ENCODE measurements around the gene ZSWIM8. TPM values are rescaled to one million over a fixed set of nuclear protein-coding genes. Genes with fewer than 3 reads are reported as not detected.
"Not testable (repeated sequence)": the region's sequence is repeated elsewhere in the genome, so short reads cannot be mapped to it uniquely, and the experiment has no call there.

ZSWIM8 gene
- total RNA-seq, 1 experiment from 2014 or later = 47.9 TPM

- DNase-seq (ENCODE audit: low spot score) = no peak
These were observed 29.0 kb downstream of the ZSWIM8 start for GRCh38 chr10:73814276-73814895.

GRCh38 chr10:73814896-73815718 lies 29.7 kb downstream of the ZSWIM8 start:
- DNase-seq (ENCODE audit: low spot score) = no peak

GRCh38 chr10:73815719-73816030 lies 30.3 kb downstream of the ZSWIM8 start:
- no peak for DNase-seq (ENCODE audit: low spot score)

- DNase-seq (ENCODE audit: low spot score) = peak; percentile 46
These were observed 31.7 kb downstream of the ZSWIM8 start for GRCh38 chr10:73816917-73817729.

- DNase-seq (ENCODE audit: low spot score) = no peak
These were observed 32.4 kb downstream of the ZSWIM8 start for GRCh38 chr10:73817826-73818225.

- DNase-seq (ENCODE audit: low spot score) = no peak
These were observed 33.0 kb downstream of the ZSWIM8 start for GRCh38 chr10:73818402-73818801.

DNA sequence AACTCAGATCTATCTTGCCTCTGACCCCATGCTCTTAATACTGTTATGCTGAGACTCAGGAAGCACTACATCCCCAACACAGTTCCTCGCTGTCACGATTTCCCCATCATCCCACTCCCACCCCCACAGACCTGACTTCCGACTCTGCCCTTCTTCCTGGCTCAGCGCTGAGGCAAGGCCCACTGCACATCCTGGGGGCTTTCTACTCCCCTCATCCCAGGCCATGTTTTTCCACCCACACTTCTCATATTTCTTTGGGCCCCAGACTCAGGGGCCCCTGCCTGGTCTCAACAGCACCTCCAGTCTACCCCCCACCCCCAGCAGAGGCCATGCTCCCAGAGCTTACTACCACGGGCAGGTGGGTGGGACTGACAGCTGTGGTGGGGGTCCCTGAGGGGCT lies 33.7 kb downstream of the ZSWIM8 start:
- DNase-seq (ENCODE audit: low spot score) = no peak

- DNase-seq (ENCODE audit: low spot score) = no peak
These were observed 34.2 kb downstream of the ZSWIM8 start for GRCh38 chr10:73819513-73820093.

GRCh38 chr10:73823391-73823790 lies 38.0 kb downstream of the ZSWIM8 start:
- DNase-seq (ENCODE audit: low spot score) = no peak

- no peak for DNase-seq (ENCODE audit: low spot score)
These were observed 38.8 kb downstream of the ZSWIM8 start for GRCh38 chr10:73824146-73824725.

DNA sequence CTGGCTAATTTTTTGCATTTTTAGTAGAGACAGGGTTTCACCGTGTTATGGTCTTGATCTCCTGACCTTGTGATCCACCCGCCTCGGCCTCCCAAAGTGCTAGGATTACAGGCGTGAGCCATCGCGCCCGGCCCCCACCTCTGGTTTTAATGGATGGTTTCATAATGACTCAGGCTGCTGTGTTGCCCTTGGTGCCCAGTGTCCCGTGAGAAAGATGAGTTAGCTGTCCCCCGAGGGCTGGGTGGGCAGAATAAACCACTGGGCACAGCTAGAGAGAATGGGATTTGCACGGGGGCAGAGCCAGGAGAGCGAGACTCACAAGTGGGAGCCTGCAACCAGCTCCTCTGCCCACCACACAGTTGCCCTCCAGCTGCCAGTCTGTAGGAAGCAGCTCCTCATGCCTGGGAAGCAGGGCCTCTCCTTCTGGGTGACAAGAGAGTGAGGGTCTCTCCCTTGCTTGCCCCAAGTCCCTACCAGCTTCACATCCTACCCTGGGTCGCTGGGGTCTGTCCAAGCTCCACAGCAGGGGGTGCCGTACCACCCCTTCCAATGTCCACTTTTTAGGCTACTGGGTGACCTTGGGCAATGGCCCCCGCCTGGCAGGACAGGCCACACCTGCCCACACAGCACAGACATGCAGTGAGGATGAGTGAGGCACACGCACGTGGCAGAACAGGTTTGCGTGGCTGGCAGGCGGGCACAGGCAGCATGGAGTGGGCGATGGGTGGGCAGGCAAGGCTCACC lies 42.1 kb downstream of the ZSWIM8 start:
- peak; percentile 89 for DNase-seq (ENCODE audit: low spot score)

DNA sequence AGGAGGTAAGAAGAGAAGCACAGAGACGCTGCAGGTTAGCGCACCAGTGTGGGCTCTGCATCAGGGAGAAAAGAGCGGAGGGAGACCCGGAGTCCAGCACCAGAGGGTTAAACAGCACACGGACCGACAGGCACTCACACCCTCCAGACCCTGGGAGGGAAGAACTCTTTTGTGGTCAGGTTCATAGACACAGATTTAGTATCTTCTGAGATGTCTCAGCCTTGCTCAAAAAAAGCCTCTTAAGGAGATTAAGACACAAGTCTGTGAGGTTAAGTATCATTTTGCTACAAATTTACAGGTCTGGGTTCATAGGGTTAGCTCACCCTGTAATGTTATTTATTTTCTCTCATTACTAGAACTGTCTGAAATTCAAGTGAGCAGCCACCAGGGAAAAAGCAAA lies 42.8 kb downstream of the ZSWIM8 start:
- DNase-seq (ENCODE audit: low spot score) = peak; percentile 31

- not testable (repeated sequence) for DNase-seq (ENCODE audit: low spot score)
These were observed 43.7 kb downstream of the ZSWIM8 start for GRCh38 chr10:73829090-73829489.

DNA sequence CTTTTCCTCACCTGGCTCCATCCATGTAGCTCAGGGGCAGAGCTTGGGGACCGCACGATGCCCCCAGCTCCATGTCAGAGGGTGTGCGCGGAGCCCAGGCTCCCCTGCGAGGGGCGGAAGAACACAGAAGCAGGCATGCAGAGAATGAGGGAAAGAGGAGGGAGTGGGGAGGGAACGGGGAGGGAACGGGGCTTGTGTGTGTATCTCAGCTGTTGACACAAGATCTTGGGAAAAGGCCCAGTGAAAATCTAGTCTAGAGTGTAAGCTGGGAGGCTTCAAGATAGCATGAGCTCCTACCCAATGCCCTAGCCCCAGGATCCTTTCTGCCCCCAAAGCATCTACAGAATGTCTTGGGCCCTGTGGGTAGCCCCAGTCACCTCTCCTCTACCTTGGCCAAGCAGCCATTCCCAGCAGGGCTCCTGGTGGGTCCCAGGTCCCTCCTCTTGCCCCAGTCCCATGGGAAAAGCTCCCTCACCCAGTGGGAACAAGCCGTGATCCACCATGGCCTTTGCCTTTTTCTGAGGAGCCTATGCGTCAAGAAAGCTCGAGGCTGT lies 51.1 kb downstream of the ZSWIM8 start:
- no peak for DNase-seq (ENCODE audit: low spot score)

DNA sequence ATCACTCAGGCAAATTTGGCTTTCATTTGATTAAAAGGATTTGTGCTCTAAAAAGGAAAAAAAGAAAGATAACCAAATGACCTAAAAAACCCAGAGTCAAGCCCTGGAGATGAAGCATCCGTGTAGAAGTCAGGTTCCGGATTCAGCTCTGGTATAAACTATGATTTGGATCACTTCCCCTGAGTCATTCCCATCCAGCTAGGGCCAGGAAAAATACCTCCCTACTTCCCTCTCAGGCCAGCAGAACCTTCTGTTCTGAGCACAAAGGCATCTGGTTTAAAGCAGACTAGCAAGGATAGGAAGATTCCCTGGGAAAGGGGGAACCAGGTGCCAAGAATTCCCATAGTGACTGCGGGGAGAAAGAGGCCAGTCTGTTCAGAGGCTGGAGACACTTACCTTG lies 51.7 kb downstream of the ZSWIM8 start:
- DNase-seq (ENCODE audit: low spot score) = no peak

- no peak for DNase-seq (ENCODE audit: low spot score)
These were observed 52.7 kb downstream of the ZSWIM8 start for GRCh38 chr10:73838008-73838567.

GRCh38 chr10:73838827-73839226 lies 53.4 kb downstream of the ZSWIM8 start:
- peak; percentile 65 for DNase-seq (ENCODE audit: low spot score)

DNA sequence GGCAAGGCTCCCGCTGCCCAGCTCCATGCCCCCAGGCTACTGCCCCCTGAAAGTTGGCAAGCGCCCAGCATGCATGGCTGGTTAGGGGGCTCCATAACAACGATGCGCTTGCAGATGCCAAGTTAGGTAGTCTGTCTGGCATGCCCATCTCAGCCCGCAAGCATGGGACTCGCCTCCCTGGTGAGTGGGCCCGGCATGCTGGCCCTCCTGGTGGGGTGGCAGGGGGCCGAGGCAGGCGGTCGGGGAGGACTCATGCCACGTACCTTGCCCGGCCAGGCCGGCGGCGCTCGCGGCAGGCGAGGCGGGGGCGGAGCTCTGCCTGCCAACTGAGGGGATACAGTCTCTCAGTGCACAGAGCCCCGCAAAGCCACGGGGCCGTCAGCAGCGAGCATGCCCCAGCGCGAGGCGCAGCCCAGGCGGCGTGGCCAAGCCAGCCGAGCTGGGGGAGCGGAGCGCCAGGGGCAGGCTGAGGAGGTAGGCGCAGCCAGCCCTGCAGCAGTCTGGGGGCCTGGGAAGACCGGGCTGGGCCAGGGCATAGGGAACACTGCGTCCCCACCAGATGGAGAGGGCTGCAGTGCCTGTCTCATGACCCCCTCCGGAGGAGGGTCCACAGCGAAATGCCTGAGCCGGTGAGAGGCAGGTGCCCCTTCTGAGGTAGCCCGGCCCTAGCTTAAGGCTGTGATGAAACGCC lies 54.0 kb downstream of the ZSWIM8 start:
- no peak for DNase-seq (ENCODE audit: low spot score)

DNA sequence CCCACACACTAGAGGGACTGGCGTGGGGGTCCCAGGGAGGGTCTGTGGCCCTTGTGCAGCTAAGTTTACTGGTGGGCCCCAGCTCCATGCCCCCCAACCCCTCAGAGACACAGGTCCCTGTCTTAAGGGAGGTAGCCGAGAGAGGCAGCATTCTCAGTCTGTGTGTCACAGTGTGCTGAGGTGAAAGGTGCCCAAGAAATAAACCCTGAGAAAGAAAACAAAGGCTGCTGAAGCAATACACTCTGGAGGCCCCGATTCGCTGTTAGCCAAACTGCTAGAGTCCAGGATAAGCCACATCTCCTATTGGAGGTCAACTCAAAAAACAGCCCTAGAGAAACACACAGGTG lies 54.6 kb downstream of the ZSWIM8 start:
- DNase-seq (ENCODE audit: low spot score) = no peak

Measured in A172 (cell line).